ENCODE data around the gene SEMA5A.

DNA sequence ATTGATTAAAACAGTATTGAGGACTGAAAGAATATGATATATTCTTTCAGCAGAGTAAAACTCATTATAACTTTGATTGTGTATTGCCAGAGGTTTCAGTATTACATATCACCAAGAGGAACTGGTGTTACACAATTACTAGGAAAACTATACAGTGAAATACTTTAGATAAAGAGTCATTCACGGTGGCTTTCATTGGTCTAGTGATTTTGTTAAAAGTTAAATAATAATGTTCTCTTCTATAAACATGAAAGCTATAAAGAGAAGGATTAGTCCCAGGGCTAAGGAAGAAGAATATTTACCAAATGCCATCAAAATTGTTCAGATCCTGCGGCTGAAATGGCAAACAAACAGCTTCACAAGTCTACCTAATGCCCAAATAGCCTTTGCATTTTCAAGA is 306.2 kb downstream of the SEMA5A start:
- TF ChIP-seq CTCF (IDR thresholded peaks at IDR 0.05) (no peak), RFX5 (IDR thresholded peaks at IDR 0.05; ENCODE audit: low read length) (no peak), MXI1 (IDR thresholded peaks at IDR 0.05; ENCODE audit: low read depth, low read length) (no peak), NFIC (IDR thresholded peaks at IDR 0.05; ENCODE audit: borderline replicate concordance) (no peak), EZH2phosphoT487 (IDR thresholded peaks at IDR 0.05; ENCODE audit: borderline replicate concordance, low read depth) (no peak), SMC3 (IDR thresholded peaks at IDR 0.05; ENCODE audit: low read depth, low read length) (no peak), POLR2AphosphoS5 (IDR thresholded peaks at IDR 0.05; ENCODE audit: low read depth, low read length) (no peak), TAF1 (IDR thresholded peaks at IDR 0.05; ENCODE audit: borderline replicate concordance, low read depth, low read length) (no peak), EP300 (IDR thresholded peaks at IDR 0.05; ENCODE audit: borderline replicate concordance in 1 of 2, low read depth in 1 of 2, low read length in 1 of 2) (no peak), ELF1 (IDR thresholded peaks at IDR 0.05) (no peak), GABPA (IDR thresholded peaks at IDR 0.05; ENCODE audit: low read depth) (no peak), ZBTB33 (IDR thresholded peaks at IDR 0.05; ENCODE audit: borderline replicate concordance, low read depth) (no peak), SIN3A (IDR thresholded peaks at IDR 0.05; ENCODE audit: borderline replicate concordance, low read depth, low read length) (no peak)
